Thoracic aorta (tissue), 2 donors: ENCODE measurements around the gene SLC10A1. TPM values are rescaled to one million over a fixed set of nuclear protein-coding genes. Genes with fewer than 3 reads are reported as not detected.

Experiments
- ATAC-seq: fragments of 150-250 bp; one replicate; pipeline ENCODE4 v1.8.0; 2017; ENCODE audit warnings: low read depth; ENCODE audit not compliant: insufficient number of reproducible peaks, low FRiP score
- DNase-seq: peaks from one replicate; pipeline ENCODE4 v3.0.0-alpha.2; 2020; ENCODE audit warnings: low spot score
- H3K27ac ChIP-seq, 2 donors: fragments of 200-600 bp; sonication (generic); 1 replicate in 1 of 2; 2 replicates in 1 of 2; pipeline ENCODE4 v1.5.1; 2016; ENCODE audit warnings: mild to moderate bottlenecking in 2 of 2, moderate library complexity in 2 of 2
- H3K27me3 ChIP-seq: fragments of 200-600 bp; sonication (generic); replicated peaks from 2 replicates; pipeline ENCODE4 v1.6.0; 2016; ENCODE audit warnings: mild to moderate bottlenecking; ENCODE audit not compliant: insufficient read depth
- H3K36me3 ChIP-seq: fragments of 200-600 bp; sonication (generic); one replicate; pipeline ENCODE4 v1.5.1; 2016
- H3K4me1 ChIP-seq, 2 donors: fragments of 200-600 bp; sonication (generic); 1 replicate in 1 of 2; 2 replicates in 1 of 2; pipeline versions ENCODE4 v1.5.1 to v1.6.0; 2016; ENCODE audit warnings: low read depth in 2 of 2, mild to moderate bottlenecking in 1 of 2; ENCODE audit not compliant: control insufficient read depth in 1 of 2
- H3K4me3 ChIP-seq: fragments of 200-600 bp; sonication (generic); 2 replicates; pipeline ENCODE4 v1.5.1; 2016; ENCODE audit warnings: mild to moderate bottlenecking
- H3K9me3 ChIP-seq: fragments of 200-600 bp; sonication (generic); 2 replicates; pipeline ENCODE4 v1.5.1; 2016
- CTCF ChIP-seq: fragments of 200-600 bp; sonication (generic); IDR thresholded peaks from one replicate; pipeline ENCODE4 v1.5.1; 2019; ENCODE audit warnings: antibody characterized with exemption
- total RNA-seq, 2 donors: library from RNA; depleted of rRNA; stranded (reverse); fragments of >200 nt; gene quantifications; one replicate each; pipeline versions ENCODE4 v1.1.0 to v1.2.3, GENCODE V29; 2016

SLC10A1 gene
- total RNA-seq, 2 donors from 2014 or later = not detected

DNA sequence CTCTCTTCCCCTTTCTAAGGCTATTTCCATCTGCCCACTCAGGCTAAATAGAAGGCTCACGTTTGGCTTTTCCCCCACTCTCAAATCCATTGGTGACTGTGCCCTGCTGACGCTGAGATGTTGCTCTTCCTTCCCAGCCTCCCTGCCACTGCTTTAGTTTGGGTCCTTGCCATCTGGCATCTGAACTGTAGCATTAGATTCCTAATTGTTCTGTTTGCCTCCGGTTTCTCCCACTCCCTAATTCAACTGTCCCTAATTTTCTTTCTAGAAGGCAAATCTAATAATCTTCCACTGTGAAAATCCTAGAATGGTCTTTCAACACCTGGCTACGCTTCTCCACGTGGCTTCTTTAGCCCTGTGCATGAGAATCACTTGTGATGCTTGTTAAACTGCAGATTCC, 44.6 kb upstream of the SLC10A1 start:
- Histone ChIP-seq H3K27me3 (no peaks in the 10 kb centered on the region), H3K9me3 (no peaks in the 10 kb centered on the region), H3K4me3 (no peak overlapping the region), H3K36me3 (no peaks in the 10 kb centered on the region), H3K4me1 (no peaks in the 10 kb centered on the region), H3K27ac (no peak overlapping the region)
- no peak for TF ChIP-seq CTCF
- no peak for DNase-seq
- ATAC-seq = no peak

GRCh38 chr14:69839661-69840060, 42.6 kb upstream of the SLC10A1 start:
- Histone ChIP-seq H3K4me1 (no peaks in the 10 kb centered on the region), H3K36me3 (no peaks in the 10 kb centered on the region), H3K4me3 (no peak overlapping the region), H3K9me3 (no peaks in the 10 kb centered on the region), H3K27ac (no peak overlapping the region), H3K27me3 (no peaks in the 10 kb centered on the region)
- DNase-seq (no peak), ATAC-seq (no peak)
- TF ChIP-seq CTCF = no peak

- no peak for DNase-seq
- Histone ChIP-seq H3K27me3 (no peaks in the 10 kb centered on the region), H3K4me1 (no peaks in the 10 kb centered on the region), H3K4me3 (no peak overlapping the region), H3K36me3 (no peaks in the 10 kb centered on the region), H3K27ac (no peak overlapping the region), H3K9me3 (no peaks in the 10 kb centered on the region)
- ATAC-seq = no peak
- no peak for TF ChIP-seq CTCF
Measured at GRCh38 chr14:69838881-69839416, 41.9 kb upstream of the SLC10A1 start.

DNA sequence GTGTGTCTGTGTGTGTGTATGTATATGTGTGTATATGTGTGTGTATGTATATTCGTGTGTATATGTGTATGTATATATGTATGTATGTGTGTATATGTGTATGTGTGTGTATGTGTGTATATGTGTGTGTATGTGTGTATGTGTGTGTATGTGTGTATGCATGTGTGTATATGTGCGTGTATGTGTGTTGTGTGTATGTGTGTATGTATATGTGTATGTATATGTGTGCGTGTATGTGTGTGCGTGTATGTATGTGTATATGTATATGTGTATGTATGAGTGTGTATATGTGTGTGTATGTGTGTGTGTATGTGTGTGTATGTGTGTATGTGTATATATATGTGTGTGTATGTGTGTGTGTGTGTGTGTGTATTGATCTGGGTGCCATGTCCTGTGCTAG, 31.8 kb upstream of the SLC10A1 start:
- Histone ChIP-seq H3K9me3 (no peaks in the 10 kb centered on the region), H3K4me3 (no peak overlapping the region), H3K36me3 (no peaks in the 10 kb centered on the region), H3K27me3 (no peaks in the 10 kb centered on the region), H3K27ac (no peak overlapping the region), H3K4me1 (no peaks in the 10 kb centered on the region)
- DNase-seq = no peak
- no peak for TF ChIP-seq CTCF
- ATAC-seq = no peak

GRCh38 chr14:69828354-69828753, 31.3 kb upstream of the SLC10A1 start:
- no peak overlapping the region for H3K27ac ChIP-seq
- H3K9me3 ChIP-seq = no peaks in the 10 kb centered on the region
- no peaks in the 10 kb centered on the region for H3K4me1 ChIP-seq
- DNase-seq (no peak), ATAC-seq (no peak)
- H3K27me3 ChIP-seq = no peaks in the 10 kb centered on the region
- TF ChIP-seq CTCF = no peak
- H3K4me3 ChIP-seq = no peak overlapping the region
- H3K36me3 ChIP-seq = no peaks in the 10 kb centered on the region
